Right lobe of liver (tissue), 6 donors: ENCODE measurements around the gene LYPD3. TPM values are rescaled to one million over a fixed set of nuclear protein-coding genes. Genes with fewer than 3 reads are reported as not detected.

ENCODE experiments used
- ATAC-seq, 4 donors: fragments of 200-7000 bp; cut with Tn5 transposase; one replicate each; pipeline ENCODE4 v1.9.1; 2020; ENCODE audit warnings: mild to moderate bottlenecking in 4 of 4, moderate library complexity in 4 of 4
- DNase-seq, 3 donors: peaks; one replicate each; pipeline ENCODE4 v3.0.0-alpha.2; 2020
- H3K27ac ChIP-seq, 3 donors: fragments of 200-600 bp; one replicate each; pipeline ENCODE4 v1.8.0; 2022
- H3K27me3 ChIP-seq, 2 donors: fragments of 200-600 bp; one replicate each; pipeline ENCODE4 v1.8.0; 2022
- H3K36me3 ChIP-seq, 4 donors: fragments of 200-600 bp; sonication (generic) in 1 of 4; one replicate each; pipeline versions ENCODE4 v1.5.1 to v1.8.0; 2017 to 2022; ENCODE audit warnings: control low read depth in 1 of 4
- H3K4me1 ChIP-seq, 4 donors: fragments of 200-600 bp; sonication (generic) in 1 of 4; one replicate each; pipeline versions ENCODE4 v1.5.1 to v1.8.0; 2017 to 2022; ENCODE audit warnings: control low read depth in 1 of 4
- H3K4me3 ChIP-seq, 3 donors: fragments of 200-600 bp; one replicate each; pipeline ENCODE4 v1.8.0; 2022
- H3K9me3 ChIP-seq, 4 donors: fragments of 200-600 bp; sonication (generic) in 1 of 4; one replicate each; pipeline versions ENCODE4 v1.5.1 to v1.8.0; 2017 to 2022; ENCODE audit warnings: control low read depth in 1 of 4
- POLR2A ChIP-seq: fragments of 450-650 bp; IDR thresholded peaks from one replicate; pipeline ENCODE4 v1.6.1; 2017; ENCODE audit warnings: antibody characterized with exemption, mild to moderate bottlenecking
- WGBS: methylation state at CpG from one replicate; pipeline ENCODE4 v1.1.6; 2018; ENCODE audit warnings: low coverage, low lambda C conversion rate; ENCODE audit not compliant: insufficient coverage; ENCODE audit errors: missing lambda C conversion rate; 5-methylcytosine and 5-hydroxymethylcytosine counted together
- intact Hi-C, 2 donors: fragments of 100-400 bp; cut with DNase I; formaldehyde crosslinking; loops; one replicate each; pipeline versions ENCODE4 v1.11.2 to v1.14.1; 2022
- total RNA-seq, 6 experiments: library from RNA; depleted of rRNA in 2 of 6; stranded (reverse); fragments of >200 nt in 2 of 6; fragmentation: NEBNext Ultra II Directional in 3 of 6; extraction: Animal tissue kit (Norgen Biotek cat#: 25700) in 3 of 6; gene quantifications; one replicate each; pipeline versions ENCODE4 v1.1.0 to v1.2.4, GENCODE V29; 2016 to 2023
- TF ChIP-seq, protein P1 (sequence below), 4 donors: fragments of 200-600 bp in 3 of 4; fragments of 450-650 bp in 1 of 4; IDR thresholded peaks; one replicate each; pipeline versions ENCODE4 v1.5.1 to v1.8.0; 2016 to 2022; ENCODE audit warnings: antibody characterized with exemption in 4 of 4, mild to moderate bottlenecking in 2 of 4
- donor health status: DM: no; HTN: yes; CAD: no.
- donor health status: DM: no; HTN: no; CAD: no.
- donor health status: DM: no; HTN: no; CAD: no.
- donor health status: DM: no; HTN: yes; CAD: no.
- donor health status: DM: no; HTN: yes; CAD: no.

LYPD3 gene
- total RNA-seq, 6 experiments from 2014 or later: 0.20 to 0.28 (median 0.25) TPM; not detected in 2

DNA sequence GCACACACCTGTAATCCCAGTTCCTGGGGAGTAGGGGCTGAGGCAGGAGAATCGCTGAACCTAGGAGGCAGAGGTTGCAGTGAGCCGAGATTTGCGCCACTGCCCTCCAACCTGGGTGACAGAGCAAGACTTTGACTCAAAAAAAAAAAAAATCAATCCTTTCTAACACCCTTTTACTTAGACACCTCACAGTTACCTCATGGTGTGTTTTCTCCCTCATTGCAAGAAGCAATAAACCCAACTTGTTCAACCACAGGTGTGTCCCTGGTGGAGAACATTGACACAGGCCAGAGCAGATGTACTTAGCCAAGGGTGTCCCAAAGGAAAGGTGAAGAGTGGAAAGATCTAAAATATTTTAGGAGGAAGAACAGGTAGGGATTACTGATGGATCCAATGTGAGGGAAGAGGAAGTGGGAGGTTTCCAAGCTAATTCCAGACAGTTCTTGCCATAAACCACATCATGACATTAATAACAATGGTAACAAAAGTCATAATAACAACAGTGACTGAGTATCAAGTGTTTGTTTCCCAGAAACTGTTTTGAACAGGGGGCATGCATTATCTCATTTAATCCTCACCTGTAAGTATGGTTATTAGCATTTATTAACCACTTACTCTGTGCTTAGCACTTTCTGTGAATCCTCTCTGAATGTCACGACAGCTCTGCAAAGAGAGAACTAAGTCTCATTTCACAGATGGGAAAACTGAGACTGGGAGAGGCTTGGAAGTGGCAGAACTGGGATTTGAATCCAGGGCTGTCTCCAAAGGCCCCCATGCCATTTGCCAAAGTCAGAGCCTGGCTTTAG, 3.1 kb upstream of the LYPD3 start:
- DNase-seq (no peak), ATAC-seq (no peak)
- H3K4me1 ChIP-seq: peaks cover 0 to 7% (median 3%) of the 10 kb centered on the region in 4 donors
- no peaks in the 10 kb centered on the region for H3K9me3 ChIP-seq
- no peaks in the 10 kb centered on the region for H3K27me3 ChIP-seq
- TF ChIP-seq, protein P1, sequence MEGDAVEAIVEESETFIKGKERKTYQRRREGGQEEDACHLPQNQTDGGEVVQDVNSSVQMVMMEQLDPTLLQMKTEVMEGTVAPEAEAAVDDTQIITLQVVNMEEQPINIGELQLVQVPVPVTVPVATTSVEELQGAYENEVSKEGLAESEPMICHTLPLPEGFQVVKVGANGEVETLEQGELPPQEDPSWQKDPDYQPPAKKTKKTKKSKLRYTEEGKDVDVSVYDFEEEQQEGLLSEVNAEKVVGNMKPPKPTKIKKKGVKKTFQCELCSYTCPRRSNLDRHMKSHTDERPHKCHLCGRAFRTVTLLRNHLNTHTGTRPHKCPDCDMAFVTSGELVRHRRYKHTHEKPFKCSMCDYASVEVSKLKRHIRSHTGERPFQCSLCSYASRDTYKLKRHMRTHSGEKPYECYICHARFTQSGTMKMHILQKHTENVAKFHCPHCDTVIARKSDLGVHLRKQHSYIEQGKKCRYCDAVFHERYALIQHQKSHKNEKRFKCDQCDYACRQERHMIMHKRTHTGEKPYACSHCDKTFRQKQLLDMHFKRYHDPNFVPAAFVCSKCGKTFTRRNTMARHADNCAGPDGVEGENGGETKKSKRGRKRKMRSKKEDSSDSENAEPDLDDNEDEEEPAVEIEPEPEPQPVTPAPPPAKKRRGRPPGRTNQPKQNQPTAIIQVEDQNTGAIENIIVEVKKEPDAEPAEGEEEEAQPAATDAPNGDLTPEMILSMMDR (IDR thresholded peaks at IDR 0.05): no peak
- no peak for TF ChIP-seq POLR2A
- intact Hi-C loops: no loop called here
- no peak overlapping the region for H3K27ac ChIP-seq
- H3K4me3 ChIP-seq: no peak overlapping the region
- WGBS: 85% methylated on average over 2 of the region's 4 CpGs
- no peaks in the 10 kb centered on the region for H3K36me3 ChIP-seq

DNA sequence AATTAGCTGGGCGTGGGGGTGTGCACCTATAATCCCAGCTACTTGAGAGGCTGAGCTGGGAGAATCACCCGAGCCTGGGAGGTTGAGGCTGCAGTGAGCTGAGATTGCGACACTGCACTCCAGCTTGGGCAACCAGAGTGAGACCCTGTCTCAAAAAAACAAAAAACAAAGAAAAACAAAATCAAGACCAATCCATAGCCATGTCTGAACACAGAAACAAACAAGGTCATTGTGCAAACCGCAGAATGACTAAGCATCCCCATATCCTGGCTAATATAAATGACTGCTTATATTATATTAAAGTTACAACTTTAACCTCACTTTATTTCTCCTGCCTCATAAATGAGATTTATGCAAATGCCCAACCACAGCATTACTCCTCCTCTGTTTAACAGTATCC, 2.3 kb upstream of the LYPD3 start:
- WGBS: 56% methylated on average over 3 of the region's 4 CpGs
- intact Hi-C loops: no loop called here
- ATAC-seq (no peak), DNase-seq (no peak)
- H3K4me3 ChIP-seq: no peak overlapping the region
- TF ChIP-seq POLR2A: no peak
- TF ChIP-seq, protein P1 (IDR thresholded peaks at IDR 0.05): no peak
- no peaks in the 10 kb centered on the region for H3K9me3 ChIP-seq
- H3K27ac ChIP-seq: no peak overlapping the region
- H3K36me3 ChIP-seq: no peaks in the 10 kb centered on the region
- H3K27me3 ChIP-seq: no peaks in the 10 kb centered on the region
- H3K4me1 ChIP-seq: peaks cover 0 to 11% (median 3%) of the 10 kb centered on the region in 4 donors

DNA sequence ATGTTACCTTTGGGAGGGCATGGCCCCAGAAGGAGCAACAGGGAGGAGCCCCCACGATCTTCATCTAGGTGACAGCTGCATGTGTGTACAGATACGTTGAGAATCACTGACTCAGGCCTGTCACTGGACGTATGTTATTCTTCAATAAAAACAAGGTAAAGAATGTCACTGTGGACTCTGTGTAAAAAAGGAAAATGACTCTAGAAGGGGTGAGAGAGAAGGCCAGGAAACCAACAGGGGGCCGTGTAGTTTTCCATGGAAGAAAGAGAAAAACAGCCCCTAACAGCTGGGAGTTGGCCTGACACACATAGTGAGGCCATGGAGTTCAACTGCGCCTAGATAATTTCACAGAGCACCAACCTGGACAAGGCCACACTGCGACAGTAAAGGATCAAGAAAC, 1.9 kb upstream of the LYPD3 start:
- Histone ChIP-seq H3K9me3 (no peaks in the 10 kb centered on the region), H3K27ac (no peak overlapping the region), H3K4me1 (peaks cover 0 to 11% (median 3%) of the 10 kb centered on the region in 4 donors), H3K36me3 (no peaks in the 10 kb centered on the region), H3K4me3 (no peak overlapping the region), H3K27me3 (no peaks in the 10 kb centered on the region)
- DNase-seq: no peak
- 81% methylated on average over 6 of the region's 6 CpGs for WGBS
- no peak for ATAC-seq
- TF ChIP-seq, protein P1 (IDR thresholded peaks at IDR 0.05): no peak
- TF ChIP-seq POLR2A: no peak
- intact Hi-C loops: no loop called here

DNA sequence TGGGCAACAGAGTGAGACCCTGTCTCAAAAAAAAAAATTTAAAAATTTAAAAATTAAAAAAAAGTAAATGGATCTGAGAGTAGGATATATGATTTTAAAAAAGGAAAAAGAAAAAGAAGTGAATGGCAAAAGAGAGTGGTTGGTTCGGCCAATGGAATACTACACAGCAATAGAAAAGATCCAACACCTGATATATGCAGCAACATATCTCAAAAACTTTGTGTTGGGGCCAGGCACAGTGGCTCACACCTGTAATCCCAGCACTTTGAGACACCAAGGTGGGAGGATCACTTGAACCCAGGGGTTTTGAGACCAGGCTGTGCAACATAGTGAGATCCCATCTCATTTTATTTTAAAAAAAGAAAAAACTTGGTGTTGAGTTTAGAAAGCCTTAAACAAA, 1.4 kb upstream of the LYPD3 start:
- 89% methylated on average over 1 of the region's 1 CpG for WGBS
- DNase-seq: no peak
- Histone ChIP-seq H3K9me3 (no peaks in the 10 kb centered on the region), H3K27ac (no peak overlapping the region), H3K4me1 (peaks cover 0 to 11% (median 3%) of the 10 kb centered on the region in 4 donors), H3K36me3 (no peaks in the 10 kb centered on the region), H3K27me3 (no peaks in the 10 kb centered on the region), H3K4me3 (no peak overlapping the region)
- intact Hi-C loops: no loop called here
- TF ChIP-seq POLR2A: no peak
- TF ChIP-seq, protein P1 (IDR thresholded peaks at IDR 0.05): no peak
- no peak for ATAC-seq
